Body of pancreas (tissue), 4 donors: Measurements from ENCODE around the gene UGT3A1.

Experiments used
- POLR2A ChIP-seq, 3 donors: fragments of 450-650 bp; IDR thresholded peaks; one replicate each; pipeline ENCODE4 v1.6.1; 2016; ENCODE audit warnings: antibody characterized with exemption in 3 of 3, mild to moderate bottlenecking in 2 of 3
- TF ChIP-seq, protein P1 (sequence below), 7 experiments: fragments of 450-650 bp in 4 of 7; fragments of 200-600 bp in 3 of 7; sonication (generic) in 3 of 7; IDR thresholded peaks; one replicate each; pipeline ENCODE4 v1.5.1; 2016 to 2019; ENCODE audit warnings: antibody characterized with exemption in 7 of 7

DNA sequence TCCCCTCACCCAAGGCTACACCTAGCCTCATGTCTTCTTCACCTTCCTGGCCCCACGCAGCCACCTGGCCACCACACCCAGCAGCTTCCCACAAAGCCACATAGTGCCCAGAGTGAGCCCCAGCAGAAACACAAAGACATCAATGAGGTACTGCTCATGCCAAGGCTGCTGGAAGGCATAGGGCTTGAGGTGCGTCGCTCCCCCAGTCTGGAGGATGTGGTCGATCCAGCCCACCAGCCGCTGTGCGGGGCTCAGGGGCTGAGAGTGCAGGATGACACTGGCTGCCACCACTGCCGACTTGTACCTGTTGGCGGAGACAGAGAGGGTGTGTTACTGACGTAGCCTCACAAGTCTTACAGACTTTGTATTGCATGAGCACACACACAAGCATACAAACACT lies 37.0 kb downstream of the UGT3A1 start:
- TF ChIP-seq, protein P1, sequence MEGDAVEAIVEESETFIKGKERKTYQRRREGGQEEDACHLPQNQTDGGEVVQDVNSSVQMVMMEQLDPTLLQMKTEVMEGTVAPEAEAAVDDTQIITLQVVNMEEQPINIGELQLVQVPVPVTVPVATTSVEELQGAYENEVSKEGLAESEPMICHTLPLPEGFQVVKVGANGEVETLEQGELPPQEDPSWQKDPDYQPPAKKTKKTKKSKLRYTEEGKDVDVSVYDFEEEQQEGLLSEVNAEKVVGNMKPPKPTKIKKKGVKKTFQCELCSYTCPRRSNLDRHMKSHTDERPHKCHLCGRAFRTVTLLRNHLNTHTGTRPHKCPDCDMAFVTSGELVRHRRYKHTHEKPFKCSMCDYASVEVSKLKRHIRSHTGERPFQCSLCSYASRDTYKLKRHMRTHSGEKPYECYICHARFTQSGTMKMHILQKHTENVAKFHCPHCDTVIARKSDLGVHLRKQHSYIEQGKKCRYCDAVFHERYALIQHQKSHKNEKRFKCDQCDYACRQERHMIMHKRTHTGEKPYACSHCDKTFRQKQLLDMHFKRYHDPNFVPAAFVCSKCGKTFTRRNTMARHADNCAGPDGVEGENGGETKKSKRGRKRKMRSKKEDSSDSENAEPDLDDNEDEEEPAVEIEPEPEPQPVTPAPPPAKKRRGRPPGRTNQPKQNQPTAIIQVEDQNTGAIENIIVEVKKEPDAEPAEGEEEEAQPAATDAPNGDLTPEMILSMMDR (IDR thresholded peaks at IDR 0.05) = no peak
- no peak for TF ChIP-seq POLR2A (IDR thresholded peaks at IDR 0.05)
